PC-3 (cell line): ENCODE data around the gene ARHGAP40. TPM values are rescaled to one million over a fixed set of nuclear protein-coding genes. Genes with fewer than 3 reads are reported as not detected.
A peak's percentile ranks its signal among the peaks of the same experiment; 100 is the strongest.

ENCODE experiments used
- ATAC-seq: fragments of 200-7000 bp; cut with Tn5 transposase; 2 replicates; pipeline ENCODE4 v1.9.1; 2020; ENCODE audit warnings: mild to moderate bottlenecking, moderate library complexity
- BruUV-seq: library from RNA; stranded (reverse); fragments of 400-500 nt; replicated peaks from 2 replicates; lab custom pipeline; 2021; lab: Mats Ljungman, UMichigan
- CTCF ChIA-PET: fragments of 300-600 bp; sonication (Branson Sonifier 250); formaldehyde crosslinking; loops from one replicate; lab custom pipeline; 2022; ENCODE audit warnings: antibody characterized with exemption; lab: Charles Lee
- POLR2A ChIA-PET: fragments of 300-600 bp; sonication (Branson Sonifier 250); formaldehyde crosslinking; loops from one replicate; lab custom pipeline; 2022; ENCODE audit warnings: antibody characterized with exemption; ENCODE audit not compliant: unreplicated experiment; lab: Charles Lee
- DNase-seq: peaks from one replicate; pipeline ENCODE4 v3.0.0-alpha.2; 2015
- H2AFZ ChIP-seq: fragments of 300-600 bp; sonication (generic); 2 replicates; pipeline ENCODE4 v1.6.0; 2016; ENCODE audit warnings: antibody characterized with exemption, low read length
- H3F3A ChIP-seq: fragments of 300-600 bp; sonication (generic); one replicate; pipeline ENCODE4 v1.6.0; 2017; ENCODE audit warnings: antibody characterized with exemption, low read length, control low read depth, mild to moderate bottlenecking; ENCODE audit not compliant: unreplicated experiment
- H3K27ac ChIP-seq: fragments of 300-600 bp; sonication (generic); 2 replicates; pipeline ENCODE4 v1.5.1; 2016; ENCODE audit warnings: mild to moderate bottlenecking, low read length
- H3K27me3 ChIP-seq: fragments of 300-600 bp; sonication (generic); 2 replicates; pipeline ENCODE4 v1.6.1; 2016; ENCODE audit warnings: low read length, mixed read lengths
- H3K36me3 ChIP-seq: fragments of 300-600 bp; sonication (generic); 2 replicates; pipeline ENCODE4 v1.6.1; 2016; ENCODE audit warnings: low read depth, mixed run types, low read length, mixed read lengths
- H3K4me1 ChIP-seq: fragments of 300-600 bp; sonication (generic); 2 replicates; pipeline ENCODE4 v1.5.1; 2016; ENCODE audit warnings: low read length; ENCODE audit not compliant: insufficient read depth
- H3K4me2 ChIP-seq: fragments of 300-600 bp; sonication (generic); 2 replicates; pipeline ENCODE4 v1.6.0; 2016; ENCODE audit warnings: low read length
- H3K4me3 ChIP-seq: fragments of 300-600 bp; sonication (generic); 2 replicates; pipeline ENCODE4 v1.5.1; 2016; ENCODE audit warnings: mild to moderate bottlenecking, low read length, mixed read lengths
- H3K79me2 ChIP-seq: fragments of 300-600 bp; sonication (generic); 2 replicates; pipeline ENCODE4 v1.6.1; 2017; ENCODE audit warnings: low read length, mixed read lengths
- H3K9ac ChIP-seq: fragments of 300-600 bp; sonication (generic); 2 replicates; pipeline ENCODE4 v1.6.0; 2016; ENCODE audit warnings: mild to moderate bottlenecking, low read length
- H3K9me2 ChIP-seq: fragments of 300-600 bp; sonication (generic); replicated peaks from 2 replicates; pipeline ENCODE4 v1.6.1; 2016; ENCODE audit warnings: mixed run types, low read length, mixed read lengths
- H3K9me3 ChIP-seq: fragments of 300-600 bp; sonication (generic); 2 replicates; pipeline ENCODE4 v1.6.1; 2016; ENCODE audit warnings: low read length, mixed read lengths
- H4K20me1 ChIP-seq: fragments of 300-600 bp; sonication (generic); 2 replicates; pipeline ENCODE4 v1.6.1; 2016; ENCODE audit warnings: low read length, mixed read lengths
- EZH2 ChIP-seq: fragments of 300-600 bp; sonication (generic); IDR thresholded peaks from one replicate; pipeline ENCODE4 v1.6.1; 2017; ENCODE audit warnings: antibody characterized with exemption, mild to moderate bottlenecking, low read length; ENCODE audit not compliant: unreplicated experiment
- EZH2phosphoT487 ChIP-seq: fragments of 300-600 bp; sonication (generic); IDR thresholded peaks from 2 replicates; pipeline ENCODE4 v1.6.1; 2018; ENCODE audit warnings: mild to moderate bottlenecking, antibody characterized with exemption, low read length, borderline replicate concordance
- intact Hi-C: fragments of 100-400 bp; cut with micrococcal nuclease; formaldehyde crosslinking; loops from 2 replicates; pipeline ENCODE4 v1.9.0; 2023
- total RNA-seq: library from RNA; depleted of rRNA; stranded (reverse); fragments of >200 nt; gene quantifications from 2 replicates; pipeline ENCODE4 v1.2.3, GENCODE V29; 2014
- TF ChIP-seq, protein P1 (sequence below): fragments of 300-600 bp; sonication (generic); conservative IDR thresholded peaks from 2 replicates; pipeline ENCODE4 v1.5.1; 2017; ENCODE audit warnings: antibody characterized with exemption, low read depth, mild to moderate bottlenecking, low read length

ARHGAP40 gene
- total RNA-seq, 1 experiment from 2014 or later = not detected

DNA sequence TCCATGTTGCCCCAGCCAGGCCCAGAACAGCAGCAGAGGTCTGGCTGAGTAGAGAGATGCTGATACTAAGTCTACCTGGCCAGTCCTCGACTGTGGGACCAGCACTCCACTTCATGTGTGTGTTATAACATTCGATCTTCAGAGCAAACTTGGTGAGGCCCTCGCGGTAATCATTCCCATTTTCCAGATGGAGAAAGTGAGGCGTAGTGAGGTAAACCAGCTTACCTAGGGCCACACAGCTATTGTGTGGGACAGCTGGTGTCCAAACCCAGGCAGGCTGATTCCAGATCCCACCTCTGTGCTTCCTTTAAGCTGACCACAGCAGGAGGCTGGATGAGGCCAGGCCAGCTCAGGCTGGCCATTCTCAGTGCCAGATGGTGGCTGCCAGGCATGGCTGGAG lies 75.0 kb downstream of the ARHGAP40 start:
- intact Hi-C loops = no loop called here
- TF ChIP-seq EZH2phosphoT487 = no peak
- TF ChIP-seq, protein P1, sequence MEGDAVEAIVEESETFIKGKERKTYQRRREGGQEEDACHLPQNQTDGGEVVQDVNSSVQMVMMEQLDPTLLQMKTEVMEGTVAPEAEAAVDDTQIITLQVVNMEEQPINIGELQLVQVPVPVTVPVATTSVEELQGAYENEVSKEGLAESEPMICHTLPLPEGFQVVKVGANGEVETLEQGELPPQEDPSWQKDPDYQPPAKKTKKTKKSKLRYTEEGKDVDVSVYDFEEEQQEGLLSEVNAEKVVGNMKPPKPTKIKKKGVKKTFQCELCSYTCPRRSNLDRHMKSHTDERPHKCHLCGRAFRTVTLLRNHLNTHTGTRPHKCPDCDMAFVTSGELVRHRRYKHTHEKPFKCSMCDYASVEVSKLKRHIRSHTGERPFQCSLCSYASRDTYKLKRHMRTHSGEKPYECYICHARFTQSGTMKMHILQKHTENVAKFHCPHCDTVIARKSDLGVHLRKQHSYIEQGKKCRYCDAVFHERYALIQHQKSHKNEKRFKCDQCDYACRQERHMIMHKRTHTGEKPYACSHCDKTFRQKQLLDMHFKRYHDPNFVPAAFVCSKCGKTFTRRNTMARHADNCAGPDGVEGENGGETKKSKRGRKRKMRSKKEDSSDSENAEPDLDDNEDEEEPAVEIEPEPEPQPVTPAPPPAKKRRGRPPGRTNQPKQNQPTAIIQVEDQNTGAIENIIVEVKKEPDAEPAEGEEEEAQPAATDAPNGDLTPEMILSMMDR = no peak
- no peak for TF ChIP-seq EZH2
- H3K27ac ChIP-seq = no peak overlapping the region
- no peaks in the 10 kb centered on the region for H3K4me1 ChIP-seq
- no peaks in the 10 kb centered on the region for H3K9me3 ChIP-seq
- no peaks in the 10 kb centered on the region for H3K27me3 ChIP-seq
- no peaks in the 10 kb centered on the region for H3K9me2 ChIP-seq
- ATAC-seq (no peak), DNase-seq (no peak)
- ChIA-PET POLR2A (no interaction called here), CTCF (no interaction called here)
- H3K79me2 ChIP-seq = no peaks in the 10 kb centered on the region
- H3K4me3 ChIP-seq = no peak overlapping the region
- H3K4me2 ChIP-seq = no peak overlapping the region
- no peaks in the 10 kb centered on the region for H4K20me1 ChIP-seq
- H3K9ac ChIP-seq = no peak overlapping the region
- no TSS peak for BruUV-seq
- no peaks in the 10 kb centered on the region for H3F3A ChIP-seq
- H3K36me3 ChIP-seq = no peaks in the 10 kb centered on the region
- no peak overlapping the region for H2AFZ ChIP-seq

DNA sequence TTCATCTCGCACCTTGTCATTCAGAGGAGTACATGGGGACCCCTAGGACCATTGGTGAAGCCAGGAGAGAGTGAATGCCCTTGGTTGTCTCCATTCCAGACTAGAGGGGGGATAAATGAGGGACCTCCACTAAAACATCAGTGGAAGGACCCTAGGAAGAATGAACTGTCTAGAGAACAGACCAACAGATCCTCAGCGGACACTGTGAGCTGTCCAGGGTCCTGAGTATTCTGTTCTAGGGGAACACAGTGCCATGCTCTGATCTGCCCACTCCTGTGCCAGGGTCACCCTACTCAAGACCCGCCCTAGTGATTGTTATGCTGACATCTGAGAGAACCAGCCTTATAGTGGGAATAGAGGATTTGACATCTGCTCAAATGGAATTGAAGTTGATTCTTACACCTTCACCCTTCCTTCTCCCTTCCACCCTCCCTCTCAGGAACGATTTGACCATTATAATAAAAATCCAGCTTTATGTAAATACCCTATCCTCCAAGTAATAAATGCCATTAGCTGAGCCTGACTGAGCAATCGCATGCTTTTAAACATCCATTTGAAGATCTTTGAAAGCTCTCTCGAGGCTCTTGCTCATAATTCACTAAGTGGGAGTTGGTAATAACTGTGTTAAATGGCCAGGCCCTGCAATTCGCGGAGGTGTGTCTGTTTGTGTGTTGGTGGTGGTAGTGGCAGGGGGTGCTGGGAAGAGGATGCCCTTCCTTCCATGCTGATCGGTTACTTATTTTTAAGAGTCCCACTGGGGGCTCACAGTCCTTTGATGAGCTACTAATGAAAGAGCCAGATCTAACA lies 79.1 kb downstream of the ARHGAP40 start:
- Histone ChIP-seq H3K27me3 (peaks cover 6% of the 10 kb centered on the region; the same call in 1 of the 2 replicates), H3K9me3 (no peaks in the 10 kb centered on the region), H2AFZ (no peak overlapping the region), H3K4me3 (no peak overlapping the region), H3K4me2 (no peak overlapping the region), H4K20me1 (no peaks in the 10 kb centered on the region), H3K27ac (no peak overlapping the region), H3F3A (no peaks in the 10 kb centered on the region), H3K9me2 (no peaks in the 10 kb centered on the region), H3K36me3 (no peaks in the 10 kb centered on the region), H3K79me2 (no peaks in the 10 kb centered on the region), H3K9ac (no peak overlapping the region), H3K4me1 (no peaks in the 10 kb centered on the region)
- no TSS peak for BruUV-seq
- POLR2A ChIA-PET = interaction anchor here (0.6 kb wide), 1 partner anchor 67 kb away, joined by 8 read pairs; the partner anchor contains the start of gene ACTR5
- ATAC-seq = peak; percentile 73
- intact Hi-C loops = no loop called here
- TF ChIP-seq, protein P1 = no peak
- TF ChIP-seq EZH2phosphoT487 (no peak), EZH2 (no peak)
- CTCF ChIA-PET = no interaction called here
- peak; percentile 60 for DNase-seq

GRCh38 chr20:38685271-38685670 lies 83.7 kb downstream of the ARHGAP40 start:
- H2AFZ ChIP-seq = no peak overlapping the region
- BruUV-seq = no TSS peak
- no peaks in the 10 kb centered on the region for H3F3A ChIP-seq
- no peak overlapping the region for H3K4me2 ChIP-seq
- peaks cover 17% of the 10 kb centered on the region for H3K27me3 ChIP-seq
- DNase-seq (no peak), ATAC-seq (no peak)
- H3K4me1 ChIP-seq = no peaks in the 10 kb centered on the region
- no peak overlapping the region for H3K9ac ChIP-seq
- no peaks in the 10 kb centered on the region for H3K9me3 ChIP-seq
- intact Hi-C loops = no loop called here
- no peak overlapping the region for H3K4me3 ChIP-seq
- POLR2A ChIA-PET = no interaction called here
- no peaks in the 10 kb centered on the region for H3K36me3 ChIP-seq
- H4K20me1 ChIP-seq = no peaks in the 10 kb centered on the region
- no peaks in the 10 kb centered on the region; the same call in 1 of the 2 replicates for H3K9me2 ChIP-seq
- TF ChIP-seq EZH2 (no peak), EZH2phosphoT487 (no peak)
- TF ChIP-seq, protein P1 = no peak
- H3K27ac ChIP-seq = no peak overlapping the region
- CTCF ChIA-PET = no interaction called here
- no peaks in the 10 kb centered on the region for H3K79me2 ChIP-seq
